H9 (cell line): ENCODE data around the gene VASP. TPM values are rescaled to one million over a fixed set of nuclear protein-coding genes. Genes with fewer than 3 reads are reported as not detected.

Source experiments
- DNase-seq: peaks from one replicate; pipeline ENCODE4 v3.0.0-alpha.2; 2017
- H2AFZ ChIP-seq: one replicate; pipeline ENCODE4 v1.6.1; 2013; ENCODE audit warnings: mild to moderate bottlenecking, low read length, control low read depth, moderate library complexity
- H2AK5ac ChIP-seq: 2 replicates; pipeline ENCODE4 v1.6.1; 2013; ENCODE audit warnings: low read length, control low read depth, mixed read lengths; ENCODE audit not compliant: insufficient read length
- H2BK120ac ChIP-seq: one replicate; pipeline ENCODE4 v1.6.1; 2013; ENCODE audit warnings: low read depth, mild to moderate bottlenecking, low read length, control low read depth, inconsistent platforms; ENCODE audit not compliant: poor library complexity, severe bottlenecking
- H2BK12ac ChIP-seq: 2 replicates; pipeline ENCODE4 v1.6.1; 2013; ENCODE audit warnings: low read length, control low read depth, mixed read lengths, low read depth; ENCODE audit not compliant: insufficient read length
- H2BK15ac ChIP-seq: 2 replicates; pipeline ENCODE4 v1.6.1; 2013; ENCODE audit warnings: low read depth, low read length, control low read depth
- H2BK20ac ChIP-seq: one replicate; pipeline ENCODE4 v1.6.1; 2013; ENCODE audit warnings: low read depth, mild to moderate bottlenecking, low read length, control low read depth, inconsistent platforms; ENCODE audit not compliant: poor library complexity, severe bottlenecking
- H2BK5ac ChIP-seq: 2 replicates; pipeline ENCODE4 v1.6.1; 2013; ENCODE audit warnings: low read length, control low read depth, mixed read lengths; ENCODE audit not compliant: insufficient read length
- H3K14ac ChIP-seq: 2 replicates; pipeline ENCODE4 v1.6.1; 2013; ENCODE audit warnings: low read length, control low read depth; ENCODE audit not compliant: insufficient read depth
- H3K18ac ChIP-seq: 2 replicates; pipeline ENCODE4 v1.6.1; 2013; ENCODE audit warnings: low read depth, mild to moderate bottlenecking, mixed read lengths, low read length, control low read depth; ENCODE audit not compliant: insufficient read length
- H3K23ac ChIP-seq: 2 replicates; pipeline ENCODE4 v1.6.1; 2013; ENCODE audit warnings: low read length, control low read depth, mixed read lengths, low read depth; ENCODE audit not compliant: insufficient read length
- H3K23me2 ChIP-seq: 2 replicates; pipeline ENCODE4 v1.6.1; 2013; ENCODE audit warnings: low read depth, mild to moderate bottlenecking, mixed read lengths, low read length, control low read depth; ENCODE audit not compliant: insufficient read length, poor library complexity, severe bottlenecking
- H3K27ac ChIP-seq: 2 replicates; pipeline ENCODE4 v1.5.1; 2013; ENCODE audit warnings: low read length, control low read depth, mixed read lengths, low read depth; ENCODE audit not compliant: insufficient read length
- H3K27me3 ChIP-seq: 2 replicates; pipeline ENCODE4 v1.6.1; 2013; ENCODE audit warnings: low read length, control low read depth, inconsistent platforms; ENCODE audit not compliant: insufficient read depth
- H3K4ac ChIP-seq: 2 replicates; pipeline ENCODE4 v1.6.1; 2013; ENCODE audit warnings: low read depth, mild to moderate bottlenecking, control low read depth, inconsistent platforms, low read length, moderate library complexity
- H3K4me1 ChIP-seq: 2 replicates; pipeline ENCODE4 v1.6.1; 2013; ENCODE audit warnings: low read length, control low read depth, inconsistent platforms; ENCODE audit not compliant: insufficient read depth
- H3K4me2 ChIP-seq: 2 replicates; pipeline ENCODE4 v1.6.1; 2013; ENCODE audit warnings: low read length, control low read depth, mixed read lengths; ENCODE audit not compliant: insufficient read length, insufficient read depth
- H3K56ac ChIP-seq: 2 replicates; pipeline ENCODE4 v1.6.1; 2013; ENCODE audit warnings: low read depth, mild to moderate bottlenecking, mixed read lengths, low read length, control low read depth; ENCODE audit not compliant: insufficient read length
- H3K79me1 ChIP-seq: 2 replicates; pipeline ENCODE4 v1.6.1; 2013; ENCODE audit warnings: low read depth, mild to moderate bottlenecking, moderate library complexity, low read length, control low read depth, inconsistent platforms; ENCODE audit not compliant: insufficient read depth, poor library complexity, severe bottlenecking
- H3K79me2 ChIP-seq: 2 replicates; pipeline ENCODE4 v1.6.1; 2013; ENCODE audit warnings: low read length, control low read depth, inconsistent platforms; ENCODE audit not compliant: insufficient read depth
- H3K9ac ChIP-seq: 2 replicates; pipeline ENCODE4 v1.6.1; 2013; ENCODE audit warnings: low read length, control low read depth, mixed read lengths; ENCODE audit not compliant: insufficient read length; ENCODE audit errors: extremely low read depth
- H3K9me3 ChIP-seq: one replicate; pipeline ENCODE4 v1.6.1; 2013; ENCODE audit warnings: low read depth, low read length, inconsistent platforms; ENCODE audit not compliant: control insufficient read depth
- H3T11ph ChIP-seq: one replicate; pipeline ENCODE4 v1.6.1; 2013; ENCODE audit warnings: mild to moderate bottlenecking, low read length, control low read depth, inconsistent platforms
- H4K20me1 ChIP-seq: one replicate; pipeline ENCODE4 v1.6.1; 2013; ENCODE audit not compliant: control insufficient read depth, insufficient read length, insufficient read depth
- H4K5ac ChIP-seq: 2 replicates; pipeline ENCODE4 v1.6.1; 2013; ENCODE audit warnings: low read depth, mild to moderate bottlenecking, mixed read lengths, low read length, control low read depth; ENCODE audit not compliant: insufficient read length
- H4K8ac ChIP-seq: replicated peaks from 2 replicates; pipeline ENCODE4 v1.6.1; 2013; ENCODE audit warnings: low read length, control low read depth, mixed read lengths, low read depth; ENCODE audit not compliant: insufficient read length
- H4K91ac ChIP-seq: 2 replicates; pipeline ENCODE4 v1.6.1; 2013; ENCODE audit warnings: low read depth, mild to moderate bottlenecking, moderate library complexity, mixed read lengths, low read length, control low read depth; ENCODE audit not compliant: insufficient read length
- H3K27ac Mint-ChIP-seq, 3 experiments: 2 replicates in 2 of 3; 3 replicates in 1 of 3; pipeline ENCODE4 v1.8.0; 2020 to 2021; ENCODE audit warnings: mixed read lengths in 3 of 3, mild to moderate bottlenecking in 1 of 3, moderate library complexity in 1 of 3
- H3K27me3 Mint-ChIP-seq: 2 replicates; pipeline ENCODE4 v1.8.0; 2021; ENCODE audit warnings: low read depth, mild to moderate bottlenecking, moderate library complexity, mixed read lengths
- H3K36me3 Mint-ChIP-seq, 3 experiments: 2 replicates in 2 of 3; 3 replicates in 1 of 3; pipeline ENCODE4 v1.8.0; 2020 to 2021; ENCODE audit warnings: low read depth in 3 of 3, mixed read lengths in 3 of 3; ENCODE audit not compliant: insufficient read depth in 1 of 3
- H3K4me1 Mint-ChIP-seq, 2 experiments: 2 replicates each; pipeline ENCODE4 v1.8.0; 2020; ENCODE audit warnings: mixed read lengths in 2 of 2
- H3K4me3 Mint-ChIP-seq, 2 experiments: 2 replicates in 1 of 2; 3 replicates in 1 of 2; pipeline ENCODE4 v1.8.0; 2020 to 2021; ENCODE audit warnings: mild to moderate bottlenecking in 2 of 2, mixed read lengths in 2 of 2, moderate library complexity in 1 of 2
- H3K9me3 Mint-ChIP-seq, 2 experiments: 2 replicates in 1 of 2; 3 replicates in 1 of 2; pipeline ENCODE4 v1.8.0; 2020; ENCODE audit warnings: mild to moderate bottlenecking in 2 of 2, mixed read lengths in 2 of 2, moderate library complexity in 1 of 2
- CTCF ChIP-seq: fragments of 200-600 bp; sonication (generic); conservative IDR thresholded peaks from 3 replicates; pipeline ENCODE4 v1.8.0; 2021; ENCODE audit warnings: antibody characterized with exemption, mild to moderate bottlenecking
- WGBS: extraction: QIAGEN DNeasy Blood & Tissue Kit; methylation state at CpG from one replicate; pipeline ENCODE4 v1.1.7; 2013; ENCODE audit warnings: missing lambda C conversion rate, low lambda C conversion rate, mixed read lengths; ENCODE audit not compliant: insufficient read length; ENCODE audit errors: extremely low coverage; 5-methylcytosine and 5-hydroxymethylcytosine counted together
- total RNA-seq: library from RNA; stranded (reverse); gene quantifications from 2 replicates; pipeline ENCODE4 v1.2.1, GENCODE V29; 2021

VASP gene
- total RNA-seq, 1 experiment from 2014 or later, result 157 TPM

- WGBS, result no CpG with 5 or more reads among the region's 7 CpGs
- Histone ChIP-seq H2AFZ (no peak overlapping the region), H3K4me1 (no peaks in the 10 kb centered on the region), H3K4ac (no peak overlapping the region), H3K9me3 (no peaks in the 10 kb centered on the region), H2BK5ac (no peak overlapping the region), H2AK5ac (no peak overlapping the region), H3K27me3 (no peaks in the 10 kb centered on the region; the same call in 1 of the 2 replicates), H2BK12ac (no peak overlapping the region), H2BK20ac (no peak overlapping the region), H3K23me2 (peaks cover 18% of the 10 kb centered on the region), H3T11ph (no peak overlapping the region), H2BK120ac (no peak overlapping the region), H3K79me2 (no peaks in the 10 kb centered on the region), H4K20me1 (no peaks in the 10 kb centered on the region), H3K79me1 (no peaks in the 10 kb centered on the region), H4K8ac (no peak overlapping the region), H3K56ac (no peak overlapping the region), H2BK15ac (no peak overlapping the region), H4K91ac (no peak overlapping the region), H3K9ac (no peak overlapping the region), H3K4me2 (no peak overlapping the region), H3K18ac (no peak overlapping the region), H3K14ac (no peak overlapping the region), H3K27ac (no peak overlapping the region), H3K23ac (no peak overlapping the region), H4K5ac (no peak overlapping the region)
- peaks cover 0 to 11% (median 0%) of the 10 kb centered on the region in 3 experiments; a peak in 1 of 7 replicates for H3K36me3 Mint-ChIP-seq
- no peaks in the 10 kb centered on the region; a peak in 1 of 5 replicates for H3K9me3 Mint-ChIP-seq
- peaks cover 34 to 60% of the 10 kb centered on the region in 2 experiments for H3K4me1 Mint-ChIP-seq
- no peak for DNase-seq
- H3K27me3 Mint-ChIP-seq, result peaks cover 9% of the 10 kb centered on the region
- no peak for TF ChIP-seq CTCF
- no peak overlapping the region for H3K27ac Mint-ChIP-seq
- peak overlapping the region in 1 of 2 experiments; percentile 78; a peak in 3 of 5 replicates for H3K4me3 Mint-ChIP-seq
Measured at GRCh38 chr19:45471931-45472562, 35.2 kb upstream of the VASP start.
